Bronchial epithelial cell (primary cell): ENCODE measurements around the gene EML1. TPM values are rescaled to one million over a fixed set of nuclear protein-coding genes. Genes with fewer than 3 reads are reported as not detected.

Source experiments
- DNase-seq: peaks from one replicate; pipeline ENCODE4 v3.0.0-alpha.2; 2010; ENCODE audit warnings: low read depth
- FAIRE-seq: peaks from 2 replicates; lab custom pipeline; 2011; peaks lifted over from hg19 to GRCh38; lab: Jason Lieb, UNC
- H3K27me3 ChIP-seq: 2 replicates; pipeline ENCODE4 v1.5.1; 2011; ENCODE audit warnings: low read length; ENCODE audit not compliant: control insufficient read depth, insufficient read depth
- H3K36me3 ChIP-seq: 2 replicates; pipeline ENCODE4 v1.5.1; 2011; ENCODE audit warnings: low read length; ENCODE audit not compliant: control insufficient read depth, insufficient read depth
- H3K4me3 ChIP-seq: 2 replicates; pipeline ENCODE4 v1.5.1; 2011; ENCODE audit warnings: mild to moderate bottlenecking, low read depth, low read length, control low read depth
- CTCF ChIP-seq: IDR thresholded peaks from 2 replicates; pipeline ENCODE4 v1.5.1; 2011; ENCODE audit warnings: mild to moderate bottlenecking, moderate library complexity, low read length, control low read depth, inconsistent platforms; ENCODE audit not compliant: insufficient read depth, severe bottlenecking
- total RNA-seq: library from RNA; depleted of rRNA; stranded (reverse); fragments of >200 nt; gene quantifications from 2 replicates; pipeline ENCODE4 v1.2.1, GENCODE V29; 2014

The EML1 gene
- total RNA-seq, 1 donor from 2014 or later, result 1.8 TPM

- H3K27me3 ChIP-seq, result peaks cover 3% of the 10 kb centered on the region
- no peaks in the 10 kb centered on the region for H3K36me3 ChIP-seq
- TF ChIP-seq CTCF, result no peak
- peak; percentile 83 for FAIRE-seq
- no peak overlapping the region for H3K4me3 ChIP-seq
- no peak for DNase-seq
These were observed 41.4 kb upstream of the EML1 start for GRCh38 chr14:99751539-99752485.

GRCh38 chr14:99752486-99753121 lies 40.6 kb upstream of the EML1 start:
- DNase-seq, result peak; percentile 64
- no peak for TF ChIP-seq CTCF

GRCh38 chr14:99753225-99754140 lies 39.7 kb upstream of the EML1 start:
- no peaks in the 10 kb centered on the region for H3K36me3 ChIP-seq
- TF ChIP-seq CTCF, result no peak
- no peak overlapping the region for H3K4me3 ChIP-seq
- H3K27me3 ChIP-seq, result peaks cover 3% of the 10 kb centered on the region
- no peak for FAIRE-seq
- no peak for DNase-seq

More at GRCh38 chr14:99752486-99753121, 40.6 kb upstream of the EML1 start:
- Histone ChIP-seq H3K27me3 (peaks cover 3% of the 10 kb centered on the region), H3K4me3 (no peak overlapping the region), H3K36me3 (no peaks in the 10 kb centered on the region)
- FAIRE-seq, result no peak

- no peaks in the 10 kb centered on the region for H3K36me3 ChIP-seq
- DNase-seq (peak; percentile 47), FAIRE-seq (no peak)
- no peak overlapping the region for H3K4me3 ChIP-seq
- TF ChIP-seq CTCF, result no peak
- peaks cover 3% of the 10 kb centered on the region for H3K27me3 ChIP-seq
These were observed 38.8 kb upstream of the EML1 start for GRCh38 chr14:99754141-99755067.

GRCh38 chr14:99755068-99755405 lies 38.2 kb upstream of the EML1 start:
- DNase-seq (no peak), FAIRE-seq (no peak)
- TF ChIP-seq CTCF, result no peak

More at GRCh38 chr14:99755068-99755405, 38.2 kb upstream of the EML1 start:
- Histone ChIP-seq H3K27me3 (peaks cover 3% of the 10 kb centered on the region), H3K4me3 (no peak overlapping the region), H3K36me3 (no peaks in the 10 kb centered on the region)
